SK-N-SH treated with all-trans-retinoic acid at 6 μM for 48 hours (cell line): ENCODE measurements around the gene COL10A1.
A peak's percentile ranks its signal among the peaks of the same experiment; 100 is the strongest.

Experiments
- ATAC-seq: fragments of 200-7000 bp; cut with Tn5 transposase; 3 replicates; pipeline ENCODE4 v1.9.1; 2020; ENCODE audit warnings: mild to moderate bottlenecking, moderate library complexity
- ARNTL ChIP-seq: fragments of 450-650 bp; formaldehyde crosslinking; IDR thresholded peaks from 2 replicates; pipeline ENCODE4 v1.5.0; 2020; ENCODE audit warnings: low read depth, mild to moderate bottlenecking, moderate library complexity, borderline replicate concordance
- BACH2 ChIP-seq: fragments of 250-450 bp; sonication (Bioruptor Pico); IDR thresholded peaks from 2 replicates; pipeline ENCODE4 v1.9.0; 2021; ENCODE audit warnings: mild to moderate bottlenecking, borderline replicate concordance
- CREB5 ChIP-seq: fragments of 250-450 bp; sonication (Bioruptor Pico); IDR thresholded peaks from 2 replicates; pipeline ENCODE4 v1.5.1; 2020; ENCODE audit warnings: low read depth, mild to moderate bottlenecking, moderate library complexity
- CSDC2 ChIP-seq: fragments of 250-450 bp; sonication (Bioruptor Pico); IDR thresholded peaks from 2 replicates; pipeline ENCODE4 v1.5.0; 2020; ENCODE audit warnings: mild to moderate bottlenecking, moderate library complexity
- CSRNP3 ChIP-seq: fragments of 250-450 bp; sonication (Bioruptor Pico); IDR thresholded peaks from 2 replicates; pipeline ENCODE4 v1.5.1; 2021; ENCODE audit warnings: mild to moderate bottlenecking, moderate library complexity
- GLIS3 ChIP-seq: fragments of 250-450 bp; sonication (Bioruptor Pico); IDR thresholded peaks from 2 replicates; pipeline ENCODE4 v1.5.0; 2020; ENCODE audit warnings: mild to moderate bottlenecking, moderate library complexity
- ISL1 ChIP-seq: fragments of 250-450 bp; sonication (Bioruptor Pico); IDR thresholded peaks from 2 replicates; pipeline ENCODE4 v2.1.2; 2022; ENCODE audit warnings: mild to moderate bottlenecking, moderate library complexity
- OSR1 ChIP-seq: fragments of 250-450 bp; sonication (Bioruptor Pico); IDR thresholded peaks from 2 replicates; pipeline ENCODE4 v1.8.0; 2022; ENCODE audit warnings: moderate library complexity, mild to moderate bottlenecking, inconsistent platforms
- POU6F1 ChIP-seq: fragments of 250-450 bp; sonication (Bioruptor Pico); IDR thresholded peaks from 2 replicates; pipeline ENCODE4 v1.8.0; 2021; ENCODE audit warnings: low read depth, mild to moderate bottlenecking, moderate library complexity, borderline replicate concordance
- PPARA ChIP-seq: fragments of 250-450 bp; sonication (Bioruptor Pico); IDR thresholded peaks from 2 replicates; pipeline ENCODE4 v1.5.0; 2020; ENCODE audit warnings: mild to moderate bottlenecking, borderline replicate concordance
- TCF4 ChIP-seq: fragments of 250-450 bp; sonication (Bioruptor Pico); IDR thresholded peaks from 2 replicates; pipeline ENCODE4 v1.8.0; 2021; ENCODE audit warnings: mild to moderate bottlenecking, moderate library complexity, borderline replicate concordance
- TOX ChIP-seq: fragments of 250-450 bp; sonication (Bioruptor Pico); IDR thresholded peaks from 2 replicates; pipeline ENCODE4 v1.8.0; 2021; ENCODE audit warnings: mild to moderate bottlenecking, moderate library complexity, borderline replicate concordance
- TSHZ2 ChIP-seq: fragments of 250-450 bp; sonication (Bioruptor Pico); IDR thresholded peaks from 2 replicates; pipeline ENCODE4 v1.5.0; 2020; ENCODE audit warnings: mild to moderate bottlenecking, moderate library complexity
- ZC3H10 ChIP-seq: fragments of 250-450 bp; sonication (Bioruptor Pico); IDR thresholded peaks from 2 replicates; pipeline ENCODE4 v1.5.1; 2021; ENCODE audit warnings: mild to moderate bottlenecking, moderate library complexity
- ZFP3 ChIP-seq: fragments of 250-450 bp; sonication (Bioruptor Pico); IDR thresholded peaks from 2 replicates; pipeline ENCODE4 v1.5.0; 2020; ENCODE audit warnings: mild to moderate bottlenecking, moderate library complexity
- ZFP30 ChIP-seq: fragments of 450-650 bp; formaldehyde crosslinking; IDR thresholded peaks from 2 replicates; pipeline ENCODE4 v1.5.0; 2022; ENCODE audit warnings: mild to moderate bottlenecking, moderate library complexity
- ZNF565 ChIP-seq: fragments of 450-650 bp; formaldehyde crosslinking; conservative IDR thresholded peaks from 2 replicates; pipeline ENCODE4 v1.5.0; 2020; ENCODE audit warnings: low read depth, mild to moderate bottlenecking, moderate library complexity
- ZNF70 ChIP-seq: fragments of 450-650 bp; formaldehyde crosslinking; IDR thresholded peaks from 2 replicates; pipeline ENCODE4 v1.5.0; 2020; ENCODE audit warnings: mild to moderate bottlenecking, moderate library complexity
- ZNF8 ChIP-seq: fragments of 450-650 bp; formaldehyde crosslinking; IDR thresholded peaks from 2 replicates; pipeline ENCODE4 v1.5.0; 2020; ENCODE audit warnings: mild to moderate bottlenecking, moderate library complexity
- TF ChIP-seq, protein P1 (sequence below): fragments of 250-450 bp; sonication (Bioruptor Pico); IDR thresholded peaks from 2 replicates; pipeline ENCODE4 v1.8.0; 2020; ENCODE audit warnings: mild to moderate bottlenecking, moderate library complexity, borderline replicate concordance

COL10A1 gene

DNA sequence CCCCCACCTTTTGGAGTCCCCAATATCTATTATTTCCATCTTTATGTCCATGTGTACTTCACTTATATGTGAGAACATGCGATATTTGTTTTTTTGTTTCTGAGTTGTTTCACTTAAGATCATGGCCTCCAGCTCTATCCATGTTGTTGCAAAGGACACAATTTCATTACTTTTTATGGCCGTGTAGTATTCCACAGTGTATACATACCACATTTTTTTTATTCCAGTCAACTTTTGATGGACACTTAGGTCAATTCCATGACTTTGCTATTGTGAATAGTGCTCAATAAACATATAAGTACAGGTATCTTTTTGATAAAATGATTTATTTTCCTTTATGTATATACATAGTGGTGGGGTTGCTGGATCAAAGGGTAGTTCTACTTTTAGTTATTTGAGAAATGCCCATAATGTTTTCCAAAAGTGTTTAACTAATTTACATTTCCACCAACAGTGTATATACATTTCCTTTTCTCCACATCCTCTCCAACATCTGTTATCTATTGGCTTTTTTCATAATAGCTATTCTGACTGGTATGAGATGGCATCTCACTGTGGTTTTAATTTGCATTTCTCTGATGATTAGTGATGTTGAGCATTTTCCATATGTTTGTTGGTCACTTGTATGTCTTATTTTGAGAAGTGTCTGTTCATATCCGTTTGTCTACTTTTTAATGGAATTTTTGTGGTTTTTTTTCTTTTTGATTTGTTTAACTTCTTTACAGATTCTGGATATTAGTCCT lies 34.0 kb upstream of the COL10A1 start:
- TF ChIP-seq TSHZ2 (CRISPR knock-in tag) (no peak), ZNF8 (CRISPR knock-in tag) (peak; percentile 56)
- TF ChIP-seq, all 23 proteins: peak for 1
- peak; percentile 83 for ATAC-seq

DNA sequence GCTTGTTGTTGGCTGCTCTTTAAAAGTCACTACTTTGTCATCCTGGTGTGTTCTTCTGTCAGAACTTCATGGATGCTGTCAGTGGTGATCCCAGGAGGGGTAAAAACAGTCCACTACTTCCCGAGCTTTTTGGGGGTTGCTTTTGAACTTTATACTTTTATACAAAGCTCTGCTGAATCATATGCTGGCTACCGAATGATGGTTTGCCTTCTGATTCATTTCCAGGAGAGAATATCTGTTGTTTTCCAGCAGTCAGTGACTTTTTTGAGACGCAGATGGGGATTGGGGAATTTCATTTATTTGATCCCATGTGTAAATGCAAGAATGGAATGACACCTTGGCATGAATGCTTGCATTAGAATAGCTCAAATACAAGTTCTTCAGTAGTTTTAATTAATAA lies 32.7 kb upstream of the COL10A1 start:
- ATAC-seq: peak; percentile 52
- no peak for TF ChIP-seq BACH2 (CRISPR knock-in tag)
- no peak for TF ChIP-seq ZFP3
- TF ChIP-seq TSHZ2 (CRISPR knock-in tag): no peak
- TF ChIP-seq PPARA (CRISPR knock-in tag): no peak
- TF ChIP-seq TOX (CRISPR knock-in tag): no peak
- no peak for TF ChIP-seq ZC3H10 (CRISPR knock-in tag)
- TF ChIP-seq OSR1 (CRISPR knock-in tag): no peak
- no peak for TF ChIP-seq ZNF70 (CRISPR knock-in tag)
- TF ChIP-seq POU6F1 (CRISPR knock-in tag): no peak
- no peak for TF ChIP-seq CREB5 (CRISPR knock-in tag)
- TF ChIP-seq ZNF565: no peak
- no peak for TF ChIP-seq CSDC2 (CRISPR knock-in tag)
- TF ChIP-seq ZNF8 (CRISPR knock-in tag): no peak
- no peak for TF ChIP-seq ZFP30 (CRISPR knock-in tag)
- no peak for TF ChIP-seq ARNTL (CRISPR knock-in tag)
- TF ChIP-seq ISL1 (CRISPR knock-in tag): no peak
- no peak for TF ChIP-seq CSRNP3 (CRISPR knock-in tag)

- no peak for ATAC-seq
- TF ChIP-seq ZNF8 (CRISPR knock-in tag) (no peak), ZNF70 (CRISPR knock-in tag) (no peak), TCF4 (CRISPR knock-in tag) (no peak), ARNTL (CRISPR knock-in tag) (no peak), CREB5 (CRISPR knock-in tag) (no peak), GLIS3 (no peak), ZC3H10 (CRISPR knock-in tag) (no peak), TSHZ2 (CRISPR knock-in tag) (no peak), OSR1 (CRISPR knock-in tag) (no peak)
- TF ChIP-seq, protein P1, sequence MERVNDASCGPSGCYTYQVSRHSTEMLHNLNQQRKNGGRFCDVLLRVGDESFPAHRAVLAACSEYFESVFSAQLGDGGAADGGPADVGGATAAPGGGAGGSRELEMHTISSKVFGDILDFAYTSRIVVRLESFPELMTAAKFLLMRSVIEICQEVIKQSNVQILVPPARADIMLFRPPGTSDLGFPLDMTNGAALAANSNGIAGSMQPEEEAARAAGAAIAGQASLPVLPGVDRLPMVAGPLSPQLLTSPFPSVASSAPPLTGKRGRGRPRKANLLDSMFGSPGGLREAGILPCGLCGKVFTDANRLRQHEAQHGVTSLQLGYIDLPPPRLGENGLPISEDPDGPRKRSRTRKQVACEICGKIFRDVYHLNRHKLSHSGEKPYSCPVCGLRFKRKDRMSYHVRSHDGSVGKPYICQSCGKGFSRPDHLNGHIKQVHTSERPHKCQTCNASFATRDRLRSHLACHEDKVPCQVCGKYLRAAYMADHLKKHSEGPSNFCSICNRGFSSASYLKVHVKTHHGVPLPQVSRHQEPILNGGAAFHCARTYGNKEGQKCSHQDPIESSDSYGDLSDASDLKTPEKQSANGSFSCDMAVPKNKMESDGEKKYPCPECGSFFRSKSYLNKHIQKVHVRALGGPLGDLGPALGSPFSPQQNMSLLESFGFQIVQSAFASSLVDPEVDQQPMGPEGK (CRISPR knock-in tag): no peak
Measured at GRCh38 chr6:116157391-116157790, 31.5 kb upstream of the COL10A1 start.
